ENCODE measurements around the gene ANKRD11.
A peak's percentile ranks its signal among the peaks of the same experiment; 100 is the strongest.

Gene ANKRD11

DNA sequence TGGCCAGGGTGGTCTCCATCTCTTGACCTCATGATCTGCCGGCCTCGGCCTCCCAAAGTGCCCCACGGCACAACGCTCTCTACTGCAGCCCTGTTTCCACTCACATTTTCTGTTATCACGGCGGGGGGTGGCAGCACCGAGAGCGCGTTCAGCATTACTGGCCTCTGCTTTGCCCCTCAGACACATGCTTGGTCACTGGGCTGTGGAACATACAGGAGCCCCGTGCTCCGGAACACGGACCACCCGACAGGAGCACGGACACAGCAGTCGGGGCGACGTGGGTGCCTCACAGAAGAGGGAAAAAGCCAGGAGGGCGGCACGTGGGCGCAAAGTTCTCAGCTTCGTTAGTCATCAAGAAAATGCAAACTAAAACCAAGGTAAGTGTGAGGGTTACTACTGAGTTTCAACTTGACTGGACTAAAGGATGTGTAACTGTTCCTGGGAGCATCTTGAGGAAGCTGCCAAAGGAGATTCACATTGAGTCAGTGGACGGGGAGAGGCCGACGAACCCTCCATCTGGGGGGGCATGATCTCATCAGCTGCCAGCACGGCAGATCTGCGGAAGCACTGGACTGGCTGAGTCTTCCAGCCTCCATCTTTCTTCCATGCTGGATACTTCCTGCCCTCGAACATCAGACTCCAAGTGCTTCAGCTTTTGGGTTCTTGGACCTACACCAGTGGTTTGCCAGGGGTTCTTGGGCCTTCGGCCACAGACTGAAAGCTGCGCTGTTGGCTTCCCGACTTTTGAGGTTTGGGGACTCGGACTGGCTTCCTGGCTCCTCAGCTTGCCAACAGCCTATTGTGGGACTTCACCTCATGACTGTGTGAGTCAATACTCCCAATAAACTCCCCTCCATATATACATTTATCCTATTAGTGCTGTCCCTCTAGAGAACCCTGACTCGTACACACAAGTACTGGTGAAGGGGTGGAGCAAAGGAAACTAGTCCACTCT, 166.0 kb downstream of the ANKRD11 start:
- peak; percentile 82 to 84 for DNase-seq

DNA sequence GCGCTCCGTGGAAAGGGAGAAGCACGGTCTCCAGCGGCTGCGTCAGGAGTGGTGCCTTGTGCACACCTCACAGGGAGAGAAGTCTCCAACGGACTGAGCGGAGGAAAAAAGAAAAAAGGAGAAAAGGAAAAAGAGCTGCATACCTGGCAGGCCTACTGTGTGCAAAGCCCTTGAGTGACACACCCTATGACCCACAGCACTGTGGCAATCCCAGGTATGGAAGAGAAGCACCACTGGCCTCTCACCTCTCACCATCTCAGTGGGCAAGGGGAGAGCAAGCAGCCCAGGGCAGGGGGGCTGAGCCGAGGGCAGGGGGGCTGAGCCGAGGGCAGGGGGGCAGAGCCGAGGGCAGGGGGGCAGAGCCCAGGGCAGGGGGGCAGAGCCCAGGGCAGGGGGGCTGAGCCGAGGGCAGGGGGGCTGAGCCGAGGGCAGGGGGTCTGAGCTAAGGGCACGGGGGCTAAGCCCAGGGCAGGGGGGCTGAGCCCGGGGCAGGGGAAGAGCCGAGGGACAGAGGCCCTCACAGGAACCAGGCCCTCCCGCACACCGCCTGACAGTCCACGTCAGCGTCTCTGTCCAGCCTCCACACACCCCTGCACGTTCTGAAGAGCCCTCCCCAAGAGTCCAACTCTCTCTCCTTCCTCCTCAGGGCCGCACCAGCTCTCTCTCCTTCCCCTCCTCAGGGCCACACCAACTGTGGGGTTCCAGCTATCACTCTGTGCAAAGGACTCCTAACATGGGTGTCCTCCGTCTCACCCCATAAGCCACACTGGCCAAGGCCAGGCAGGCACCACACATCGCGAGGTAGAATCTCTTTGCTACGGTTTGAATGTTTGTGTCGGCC, 167.0 kb downstream of the ANKRD11 start:
- no peak for DNase-seq

- DNase-seq, result no peak
Observed at GRCh38 chr16:89322321-89323119, 167.8 kb downstream of the ANKRD11 start.

GRCh38 chr16:89320782-89321501, 169.4 kb downstream of the ANKRD11 start:
- DNase-seq, result no peak

GRCh38 chr16:89319886-89320781, 170.2 kb downstream of the ANKRD11 start:
- peak; percentile 76 to 80 for DNase-seq

DNA sequence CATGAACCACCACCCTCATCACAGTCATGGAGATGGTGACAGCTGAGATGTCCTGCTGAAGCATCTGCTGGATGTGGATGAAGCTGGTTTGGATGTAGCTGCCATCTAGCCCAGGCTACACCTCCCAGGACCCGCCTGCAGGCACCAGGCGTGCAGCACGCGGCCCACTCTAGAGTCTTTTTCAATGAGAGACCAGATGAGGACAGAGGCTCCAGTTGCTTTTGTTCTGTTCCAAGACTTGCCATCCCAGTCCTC, 170.8 kb downstream of the ANKRD11 start:
- DNase-seq, result no peak

- no peak for DNase-seq
Observed at GRCh38 chr16:89318871-89319630, 171.3 kb downstream of the ANKRD11 start.

GRCh38 chr16:89318430-89318758, 172.0 kb downstream of the ANKRD11 start:
- no peak for DNase-seq

DNA sequence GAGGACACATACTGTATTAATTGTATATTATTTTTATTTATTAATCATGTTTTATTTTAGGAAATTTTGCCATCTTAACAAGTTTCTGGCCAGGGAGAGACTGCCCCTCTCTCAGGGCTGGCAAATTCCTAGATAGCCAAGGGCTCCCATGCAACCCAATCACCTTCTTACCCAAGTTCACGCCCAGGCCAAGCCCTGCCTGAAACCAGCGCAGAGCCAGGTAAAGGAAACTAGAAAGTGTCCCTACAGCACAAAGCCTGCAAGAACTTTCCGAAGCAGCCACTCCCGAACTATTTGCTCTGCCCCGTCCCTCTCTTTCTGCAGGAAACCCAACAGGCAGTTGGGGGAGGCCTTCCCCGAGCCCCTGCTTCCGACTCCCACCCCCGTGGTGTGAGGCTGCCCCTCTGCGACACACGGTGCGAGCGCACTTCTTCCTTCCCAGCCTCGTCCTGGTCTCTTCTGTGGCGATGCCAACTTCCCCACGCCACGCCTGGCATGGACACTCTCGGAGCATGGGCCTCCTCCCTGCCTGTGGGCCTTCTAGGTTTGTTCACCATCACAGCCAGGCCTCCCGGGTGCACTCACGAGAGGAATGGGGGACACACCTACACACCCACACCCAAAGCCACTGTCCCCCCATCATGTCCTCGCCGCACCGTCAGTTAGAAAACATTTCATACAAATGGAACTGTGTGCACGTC, 172.5 kb downstream of the ANKRD11 start:
- no peak for DNase-seq

DNA sequence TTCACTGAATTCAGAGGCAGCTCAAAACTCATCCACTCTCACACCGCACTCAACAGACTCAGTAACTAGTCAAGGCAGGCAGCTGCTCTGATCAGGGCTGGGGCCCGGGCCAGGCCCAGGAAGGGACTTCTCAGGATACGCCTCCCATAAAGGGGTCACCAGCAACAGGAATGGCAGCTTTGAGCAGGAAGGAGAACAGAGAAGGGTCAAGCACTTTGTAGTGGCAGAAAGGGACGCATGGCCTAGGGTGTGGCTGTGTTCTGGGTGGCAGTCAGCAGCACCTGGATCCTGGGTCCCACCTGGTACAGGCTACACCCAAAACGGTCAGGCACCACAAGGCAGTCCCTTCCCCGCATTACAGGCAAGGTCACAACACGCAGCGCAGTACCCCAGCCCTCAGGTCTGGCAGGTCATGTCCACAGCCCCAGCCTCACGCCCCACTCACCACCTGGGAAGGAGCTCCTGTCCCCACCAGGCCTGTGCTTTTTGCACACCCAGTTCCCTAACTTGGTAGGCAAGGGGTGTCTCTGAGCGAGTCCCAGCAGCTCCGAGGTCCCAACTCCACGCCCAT, 173.2 kb downstream of the ANKRD11 start:
- DNase-seq, result no peak

DNA sequence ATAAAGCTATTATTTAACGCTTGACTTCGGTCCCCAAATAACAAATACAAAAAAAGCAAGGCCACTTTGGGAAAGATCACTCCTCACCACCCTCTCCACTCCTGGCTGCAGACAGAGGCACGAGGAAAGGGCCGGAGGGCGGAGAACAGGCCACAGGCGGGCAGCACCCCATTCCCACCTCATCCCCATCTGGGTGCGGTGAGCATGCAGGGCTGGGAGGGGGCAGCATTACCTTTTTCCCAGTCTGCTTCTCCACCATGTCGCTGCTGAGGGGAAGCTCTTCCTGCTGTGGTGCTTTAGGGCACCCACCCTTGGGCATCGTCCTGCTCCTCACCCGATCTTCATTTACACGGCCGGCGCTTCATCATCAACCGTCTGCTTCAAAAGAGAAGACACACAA, 173.7 kb downstream of the ANKRD11 start:
- no peak for DNase-seq

GRCh38 chr16:89315791-89316581, 174.4 kb downstream of the ANKRD11 start:
- DNase-seq, result peak; percentile 80 to 83

GRCh38 chr16:89315271-89315670, 175.1 kb downstream of the ANKRD11 start:
- DNase-seq, result no peak

DNA sequence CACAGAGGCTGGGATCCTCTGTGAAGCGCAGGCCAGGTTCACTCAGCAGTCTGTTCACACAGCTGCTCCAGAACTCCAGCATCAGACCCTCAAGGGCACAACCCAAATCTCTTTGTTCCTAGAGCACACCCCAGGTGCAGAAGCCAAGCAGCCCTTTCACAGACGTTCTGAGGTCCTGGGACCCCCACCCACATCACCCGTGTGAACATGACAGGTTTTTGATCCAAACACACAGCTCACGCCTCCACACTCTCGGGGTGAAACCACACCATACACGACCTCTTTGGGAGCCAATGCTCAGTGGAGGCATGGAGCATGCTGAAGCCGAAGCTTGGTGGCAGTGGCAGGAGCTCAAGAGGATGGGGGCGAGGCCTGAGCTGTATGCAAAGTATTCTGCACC, 175.5 kb downstream of the ANKRD11 start:
- no peak for DNase-seq

- DNase-seq, result peak in 1 of 2 experiments; percentile 59
Observed at GRCh38 chr16:89314357-89314756, 176.0 kb downstream of the ANKRD11 start.

DNA sequence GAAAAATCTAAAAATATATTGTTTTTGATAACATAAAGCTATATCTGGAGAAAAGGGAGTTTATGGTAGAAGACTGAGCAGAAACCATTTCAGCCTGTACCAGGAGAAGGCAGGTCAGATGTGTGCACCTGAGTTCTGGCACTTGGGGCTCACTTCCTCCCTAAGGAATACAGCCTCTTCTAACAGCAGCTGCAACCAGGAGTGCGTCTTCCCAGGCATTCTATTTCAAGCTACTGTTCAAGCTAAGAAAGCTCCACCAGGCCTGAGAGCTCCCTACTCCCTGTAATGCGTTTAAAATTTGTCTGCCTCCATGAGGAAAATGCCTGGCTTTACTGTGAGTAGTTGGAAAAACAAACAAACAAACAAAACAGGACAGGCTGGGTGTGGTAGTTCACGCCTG, 176.8 kb downstream of the ANKRD11 start:
- no peak for DNase-seq

- DNase-seq, result no peak
Observed at GRCh38 chr16:89312598-89313299, 177.6 kb downstream of the ANKRD11 start.

DNA sequence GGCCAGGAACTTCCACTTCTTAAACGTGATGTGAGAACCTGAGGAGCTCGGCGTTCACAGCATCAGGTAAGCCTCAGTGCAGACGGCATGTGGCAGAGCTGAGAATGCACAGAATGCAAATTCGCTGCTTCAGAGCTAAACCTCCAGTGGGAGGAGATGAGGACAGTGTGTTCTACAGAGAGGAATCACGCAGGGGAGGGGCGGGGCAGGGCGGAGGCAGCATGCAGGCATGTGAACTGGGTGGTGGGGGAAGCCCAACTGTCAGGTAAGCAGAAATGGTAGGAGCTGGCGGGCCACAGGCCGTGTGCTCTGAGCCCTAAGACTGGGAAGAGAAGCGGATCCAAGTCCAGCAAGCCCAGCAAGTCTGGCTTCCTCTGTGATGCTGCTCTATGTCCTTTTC, 178.2 kb downstream of the ANKRD11 start:
- DNase-seq, result no peak
